ENCODE results near the gene RNU2-63P. TPM values are rescaled to one million over a fixed set of nuclear protein-coding genes. Genes with fewer than 3 reads are reported as not detected.

Gene RNU2-63P
- 10 to 100 TPM; 14.6 to 16.1 TPM for total RNA-seq

DNA sequence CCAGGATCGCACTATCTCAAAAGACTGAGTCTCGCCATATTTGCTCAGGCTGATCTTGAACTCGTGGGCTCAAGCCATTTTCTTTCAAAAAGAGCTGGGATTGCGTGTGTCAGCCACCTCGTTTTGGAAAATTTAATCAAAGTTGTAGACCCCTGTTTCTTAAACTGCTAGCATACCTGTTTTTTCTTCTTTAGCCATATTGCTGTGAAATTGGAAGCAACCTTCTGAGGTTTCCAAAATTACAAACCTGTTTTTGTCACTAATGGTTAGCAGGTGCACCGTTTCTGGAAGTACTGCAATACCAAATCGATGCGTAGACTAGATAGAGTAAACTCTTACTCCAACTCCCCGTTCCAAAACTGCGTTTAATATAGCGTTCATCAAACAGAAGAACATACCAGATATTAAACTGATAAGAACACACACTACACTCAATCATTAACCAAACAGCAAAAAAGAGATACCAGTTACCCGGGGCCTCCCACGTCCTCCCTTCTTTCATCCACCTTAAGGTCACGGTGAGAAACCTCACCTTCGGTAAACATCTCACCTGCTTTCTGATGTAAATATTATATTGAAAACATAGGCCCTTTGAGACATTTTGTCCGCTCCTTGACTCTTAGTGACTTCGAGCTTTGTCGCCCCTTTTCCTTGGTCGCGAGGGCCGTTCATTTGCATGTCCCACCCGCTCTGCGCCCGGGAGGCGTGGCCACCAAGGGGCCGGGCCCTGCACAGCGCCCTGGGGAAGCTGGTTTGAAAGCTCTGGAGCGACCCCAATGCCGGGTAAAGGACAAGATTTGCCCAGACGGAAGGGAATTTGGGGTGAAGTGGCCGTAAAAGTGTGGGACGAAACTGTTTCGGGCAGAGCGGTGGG is at the start of gene RNU2-63P:
Gene RNU2-63P, minus strand, starts transcription at position 462 of the 874 bp plus-strand sequence.
- peak within 1 kb of the TSS; percentile 97 for H3K4me3 Mint-ChIP-seq
- peak; percentile 77 for DNase-seq
- H3K4me1 Mint-ChIP-seq: peaks cover 21% of the 10 kb centered on the region
- peaks cover 3% of the 10 kb centered on the region for H3K9me3 Mint-ChIP-seq
- POLR2A ChIA-PET: interaction anchor here (0.7 to 4.2 kb wide), 19 partner anchors 10 to 1574 kb away, joined by 3 to 73 read pairs (median 5); no protein-coding TSS in a partner anchor
- no peaks in the 10 kb centered on the region for H3K36me3 Mint-ChIP-seq (ENCODE audit: low read depth)
- CTCF ChIA-PET: interaction anchor here (0.8 to 2.0 kb wide), 4 partner anchors 14 to 45 kb away, joined by 3 to 8 read pairs (median 3); no protein-coding TSS in a partner anchor
- H3K27ac Mint-ChIP-seq: peak within 1 kb of the TSS; percentile 94
- no peaks in the 10 kb centered on the region for H3K27me3 Mint-ChIP-seq

DNA sequence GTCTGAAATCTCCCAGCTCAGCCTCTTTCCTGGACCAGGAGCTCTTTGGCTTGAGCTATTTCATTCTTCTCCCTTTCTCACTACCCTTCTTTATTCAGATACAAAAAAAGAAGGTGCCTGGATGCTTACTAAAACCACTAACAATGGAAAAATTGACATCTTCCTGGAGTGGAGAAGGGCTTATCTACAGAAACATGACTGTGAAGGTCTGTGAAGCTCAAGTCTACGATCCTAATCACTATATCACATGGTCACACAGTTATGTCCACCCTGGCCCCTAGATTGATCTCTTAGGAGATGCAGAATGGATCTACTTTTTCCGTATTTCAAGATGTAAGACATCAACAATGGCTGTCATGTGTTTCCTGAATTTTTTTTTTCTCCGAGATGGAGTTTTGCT is 44.9 kb upstream of the RNU2-63P start:
- Mint-ChIP-seq H3K4me1 (peaks cover 12% of the 10 kb centered on the region), H3K27ac (no peak overlapping the region), H3K36me3 (ENCODE audit: low read depth) (no peaks in the 10 kb centered on the region), H3K9me3 (no peaks in the 10 kb centered on the region), H3K4me3 (no peak overlapping the region), H3K27me3 (no peaks in the 10 kb centered on the region)
- ChIA-PET POLR2A (interaction anchor here (0.6 kb wide), 1 partner anchor 118 kb away, joined by 3 read pairs; no protein-coding TSS in a partner anchor), CTCF (interaction anchor here (1.0 to 3.4 kb wide), 17 partner anchors 8 to 125 kb away, joined by 3 to 88 read pairs (median 4); partner anchors contain the start of gene RNU2-63P)
- no peak for DNase-seq

DNA sequence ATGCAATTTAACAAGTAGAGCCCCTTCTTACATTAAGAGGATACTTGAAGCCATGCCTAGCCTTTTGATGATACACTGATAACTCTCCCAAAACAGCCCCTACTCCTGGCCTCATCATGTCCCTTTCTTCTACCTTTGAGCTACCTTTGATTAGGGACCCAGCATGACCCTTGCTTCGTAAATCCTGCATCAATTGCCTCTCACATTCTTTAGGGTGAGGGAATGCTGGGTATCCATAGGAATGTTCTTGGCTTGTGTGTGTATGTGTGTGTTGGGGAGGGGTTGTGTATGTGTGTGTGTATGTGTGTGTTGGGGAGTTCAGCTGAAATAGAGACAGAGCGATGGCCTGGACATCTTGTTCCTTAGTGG is 44.5 kb upstream of the RNU2-63P start:
- Mint-ChIP-seq H3K27ac (no peak overlapping the region), H3K36me3 (ENCODE audit: low read depth) (no peaks in the 10 kb centered on the region), H3K4me3 (no peak overlapping the region), H3K9me3 (no peaks in the 10 kb centered on the region), H3K4me1 (peaks cover 16% of the 10 kb centered on the region), H3K27me3 (no peaks in the 10 kb centered on the region)
- ChIA-PET POLR2A (interaction anchor here (0.6 to 2.0 kb wide), 2 partner anchors 44 to 118 kb away, joined by 3 to 6 read pairs; no protein-coding TSS in a partner anchor), CTCF (interaction anchor here (1.0 to 3.4 kb wide), 25 partner anchors 8 to 394 kb away, joined by 3 to 88 read pairs (median 4); partner anchors contain the start of gene RNU2-63P)
- DNase-seq: no peak

DNA sequence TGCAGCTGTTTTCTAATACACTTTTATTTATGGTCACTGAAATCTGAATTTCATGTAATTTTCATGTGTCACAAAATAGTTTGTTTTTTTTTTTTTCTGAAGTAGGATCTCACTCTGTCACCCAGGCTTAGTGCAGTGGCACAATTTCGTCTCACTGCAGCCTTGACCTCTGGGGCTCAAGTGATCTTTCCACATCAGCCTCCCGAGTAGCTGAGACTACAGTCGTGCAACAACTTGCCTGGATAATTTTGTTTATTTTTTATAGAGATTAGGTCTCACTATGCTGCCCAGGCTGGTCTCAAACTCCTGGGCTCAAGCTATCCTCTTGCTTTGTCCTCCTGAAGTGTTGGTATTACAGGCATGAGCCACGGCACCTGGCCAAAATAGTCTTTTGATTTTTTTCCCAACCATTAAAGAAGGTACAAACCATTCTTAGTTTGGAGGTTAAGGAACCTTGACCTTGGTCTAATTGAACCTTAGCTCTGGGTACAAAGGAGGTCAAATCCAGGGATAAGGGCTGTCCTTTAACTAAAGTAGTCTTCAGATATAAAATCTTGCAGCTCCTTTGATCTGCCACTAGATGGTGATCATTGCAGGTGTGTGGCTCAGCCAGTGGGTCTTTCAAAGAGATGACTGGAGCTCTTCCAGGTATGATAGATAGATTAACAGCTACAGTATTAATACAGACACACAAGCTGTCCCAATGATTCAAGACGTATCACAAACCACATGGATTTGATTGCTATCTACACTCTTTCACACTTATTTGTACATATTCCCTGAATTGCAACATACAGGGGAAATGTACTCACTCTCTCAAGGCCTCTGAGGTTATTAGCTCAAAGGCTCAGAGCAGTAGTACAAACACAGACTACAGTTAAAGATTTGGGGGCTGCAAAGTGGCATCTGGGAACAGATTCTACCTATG is 43.9 kb upstream of the RNU2-63P start:
- peak; percentile 25 for DNase-seq
- Mint-ChIP-seq H3K36me3 (ENCODE audit: low read depth) (peaks cover under 1% of the 10 kb centered on the region), H3K9me3 (no peaks in the 10 kb centered on the region), H3K4me1 (peaks cover 18% of the 10 kb centered on the region), H3K27me3 (no peaks in the 10 kb centered on the region), H3K4me3 (no peak overlapping the region), H3K27ac (no peak overlapping the region)
- ChIA-PET POLR2A (interaction anchor here (2.0 kb wide), 1 partner anchor 43 kb away, joined by 6 read pairs; no protein-coding TSS in a partner anchor), CTCF (interaction anchor here (0.6 to 3.4 kb wide), 29 partner anchors 9 to 632 kb away, joined by 3 to 88 read pairs (median 4); partner anchors contain the start of genes RNU2-63P and RPIA)

DNA sequence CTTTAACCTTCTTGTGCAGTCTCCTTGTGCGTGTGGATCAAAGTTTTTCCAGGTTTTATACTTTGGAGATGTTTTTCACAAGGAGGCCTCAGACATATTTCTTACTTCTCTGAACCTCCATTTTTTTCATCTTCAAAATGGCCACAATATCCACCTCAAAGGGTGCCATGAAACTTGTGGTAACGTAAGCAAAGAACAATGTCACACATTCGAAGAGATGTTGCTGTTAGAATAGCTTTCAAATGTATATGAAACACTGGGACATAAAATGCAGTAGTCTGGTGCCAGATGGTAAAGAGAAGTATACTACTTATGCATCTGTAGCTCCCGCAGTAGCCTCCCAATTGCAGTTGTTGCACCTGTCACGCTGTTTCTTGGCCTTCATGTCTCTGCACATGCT is 41.8 kb upstream of the RNU2-63P start:
- Mint-ChIP-seq H3K27ac (no peak overlapping the region), H3K27me3 (no peaks in the 10 kb centered on the region), H3K36me3 (ENCODE audit: low read depth) (peaks cover 15% of the 10 kb centered on the region), H3K9me3 (no peaks in the 10 kb centered on the region), H3K4me1 (peaks cover 34% of the 10 kb centered on the region), H3K4me3 (no peak overlapping the region)
- ChIA-PET CTCF (no interaction called here), POLR2A (interaction anchor here (1.0 to 1.5 kb wide), 2 partner anchors 41 to 42 kb away, joined by 3 to 5 read pairs; no protein-coding TSS in a partner anchor)
- no peak for DNase-seq

DNA sequence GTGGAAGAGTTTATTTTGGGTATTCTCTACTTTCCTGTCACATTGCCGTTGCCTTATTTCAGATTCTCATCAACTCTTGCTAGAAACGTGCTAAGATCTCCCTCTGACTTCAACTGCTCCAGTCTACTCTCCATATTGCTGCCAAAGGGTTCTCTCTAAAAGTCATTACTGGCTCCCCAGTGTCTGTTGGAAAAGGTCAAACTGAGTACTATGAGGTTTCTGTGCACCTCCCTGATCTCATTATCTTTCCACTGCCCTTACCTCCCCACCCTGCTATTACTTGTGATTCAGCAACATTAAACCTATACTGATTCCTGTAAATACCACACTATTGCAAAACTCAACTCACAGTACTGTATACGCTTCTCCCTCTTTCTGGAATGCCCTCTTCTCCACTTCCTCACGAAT is 41.1 kb upstream of the RNU2-63P start:
- ChIA-PET CTCF (no interaction called here), POLR2A (no interaction called here)
- H3K36me3 Mint-ChIP-seq (ENCODE audit: low read depth): peaks cover 19% of the 10 kb centered on the region
- DNase-seq: no peak
- no peaks in the 10 kb centered on the region for H3K27me3 Mint-ChIP-seq
- no peaks in the 10 kb centered on the region for H3K9me3 Mint-ChIP-seq
- H3K27ac Mint-ChIP-seq: no peak overlapping the region
- peaks cover 38% of the 10 kb centered on the region for H3K4me1 Mint-ChIP-seq
- no peak overlapping the region for H3K4me3 Mint-ChIP-seq

DNA sequence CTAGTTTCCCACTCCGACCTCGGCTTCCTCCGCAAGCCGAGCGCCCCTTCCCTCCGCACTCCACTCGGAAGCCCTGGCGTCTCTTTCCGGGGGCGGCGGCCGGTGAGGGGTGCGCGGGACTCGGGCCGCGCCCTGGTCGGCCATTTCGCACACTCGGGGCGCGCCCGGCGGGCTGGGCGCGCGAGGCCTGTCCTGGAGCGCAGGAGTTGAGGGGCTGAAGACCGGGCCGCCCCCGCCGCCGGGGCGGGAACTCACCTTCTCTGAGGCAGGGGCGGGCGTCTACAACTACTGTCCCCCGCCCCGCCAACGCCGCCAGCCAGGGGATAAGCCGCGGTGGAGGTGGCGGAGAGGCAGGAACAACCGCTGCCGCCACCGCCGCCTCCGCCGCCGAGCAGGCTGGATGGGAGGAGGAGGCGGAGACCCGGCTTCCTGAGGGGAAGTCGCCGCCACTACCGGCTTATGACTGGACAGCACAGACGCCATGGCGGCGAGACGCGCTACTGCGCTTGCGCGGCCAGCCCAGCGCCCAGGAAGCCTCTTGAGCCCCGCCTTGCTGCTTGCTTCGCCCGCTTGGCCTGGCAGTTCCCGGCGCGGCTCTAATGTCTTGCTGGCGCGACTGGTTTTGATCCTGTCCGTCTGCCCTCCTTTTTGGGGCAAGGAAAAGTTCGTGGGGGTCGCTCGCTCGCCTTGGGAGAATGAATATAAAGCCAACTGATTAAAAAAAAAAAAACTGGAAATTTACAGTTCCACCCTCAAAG is 39.2 kb upstream of the RNU2-63P start, which contains the start of gene KRCC1:
Gene KRCC1, minus strand, starts transcription at position 413 of the 758 bp plus-strand sequence. CDS start 27,220 bp downstream, outside the sequence.
- Mint-ChIP-seq H3K27ac (peak within 1 kb of the TSS; percentile 84), H3K9me3 (no peaks in the 10 kb centered on the region), H3K4me1 (peaks cover 38% of the 10 kb centered on the region), H3K36me3 (ENCODE audit: low read depth) (peaks cover 24% of the 10 kb centered on the region), H3K4me3 (peak within 1 kb of the TSS; percentile 93), H3K27me3 (no peaks in the 10 kb centered on the region)
- CTCF ChIA-PET: no interaction called here
- DNase-seq: peak; percentile 95
- POLR2A ChIA-PET: interaction anchor here (0.7 to 4.1 kb wide), 8 partner anchors 9 to 572 kb away, joined by 4 to 73 read pairs (median 4); partner anchors contain the start of genes EIF2AK3 and RNU2-63P

DNA sequence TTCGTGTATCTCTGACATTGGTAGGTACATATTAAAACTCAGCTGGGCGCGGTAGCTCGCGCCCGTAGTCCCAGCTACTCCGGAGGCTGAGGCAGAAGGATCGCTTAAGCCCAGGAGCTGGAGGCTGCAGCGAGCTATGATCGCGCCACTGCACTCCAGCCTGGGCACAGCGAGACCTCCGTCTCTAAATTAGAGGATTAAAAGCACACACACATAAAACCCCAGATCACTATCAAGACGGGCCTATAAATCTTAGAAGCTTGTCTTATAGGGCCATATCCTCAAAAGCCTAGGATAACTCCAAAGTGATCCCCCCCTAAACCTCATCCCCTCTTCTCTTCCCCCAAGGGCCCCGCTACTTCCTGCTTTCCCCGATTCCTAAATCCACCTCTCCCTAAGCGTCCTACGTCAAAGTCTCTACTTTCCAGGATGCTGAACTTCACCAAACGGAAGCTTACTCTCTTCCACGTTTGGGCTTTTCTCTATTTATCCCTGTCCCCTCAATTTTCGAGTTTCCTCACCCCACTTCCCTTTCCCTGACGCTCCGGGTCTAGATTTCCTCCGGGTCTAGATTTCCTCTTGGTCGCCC is 38.5 kb upstream of the RNU2-63P start:
- Mint-ChIP-seq H3K27me3 (no peaks in the 10 kb centered on the region), H3K9me3 (no peaks in the 10 kb centered on the region), H3K36me3 (ENCODE audit: low read depth) (peaks cover 28% of the 10 kb centered on the region), H3K4me1 (peaks cover 40% of the 10 kb centered on the region), H3K4me3 (peak overlapping the region; percentile 93), H3K27ac (peak overlapping the region; percentile 84)
- CTCF ChIA-PET: interaction anchor here (1.2 to 1.5 kb wide), 2 partner anchors 14 to 105 kb away, joined by 4 read pairs; no protein-coding TSS in a partner anchor
- POLR2A ChIA-PET: interaction anchor here (0.7 to 4.1 kb wide), 8 partner anchors 8 to 583 kb away, joined by 3 to 73 read pairs (median 4); partner anchors contain the start of genes EIF2AK3 and RNU2-63P
- DNase-seq: no peak

DNA sequence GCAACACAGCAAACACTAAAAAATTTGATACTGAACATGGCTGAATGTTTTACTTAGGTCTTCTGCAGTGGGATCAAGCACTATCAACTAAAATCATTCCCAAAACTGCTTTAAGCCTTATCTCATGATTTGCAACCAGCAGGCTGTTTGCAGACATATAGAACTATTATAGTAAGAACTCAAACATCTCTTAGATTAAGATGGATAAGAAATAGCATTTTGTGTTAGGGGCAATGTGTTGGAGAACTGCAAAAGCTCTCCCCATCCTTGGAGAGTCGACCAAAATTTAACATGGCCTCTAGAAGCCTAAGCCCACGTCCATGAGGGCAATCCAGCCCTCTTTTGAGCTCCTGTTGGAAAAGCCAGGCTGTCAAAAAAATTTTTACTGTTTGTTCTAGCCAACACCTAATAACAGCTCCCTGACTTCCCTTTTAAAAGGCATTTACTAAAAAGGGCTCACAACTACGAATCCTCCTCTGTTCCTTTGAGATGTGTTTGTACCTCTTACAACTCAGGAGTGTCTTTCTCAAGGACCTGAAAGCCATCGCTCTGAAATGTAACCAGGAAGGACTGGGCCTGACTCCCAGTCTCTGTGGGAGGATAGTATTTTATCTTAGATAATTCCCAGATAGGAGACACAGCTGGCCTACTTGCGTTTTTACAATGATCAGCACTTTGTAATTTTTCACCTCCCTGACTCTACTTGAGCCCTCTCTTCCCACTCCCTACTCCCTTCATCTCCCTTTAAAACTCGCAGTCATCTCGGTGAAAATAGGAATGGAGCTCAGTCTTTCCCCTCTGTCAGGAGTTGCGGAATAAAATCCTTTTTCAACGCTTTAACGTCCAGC is 37.8 kb upstream of the RNU2-63P start:
- H3K36me3 Mint-ChIP-seq (ENCODE audit: low read depth): peaks cover 31% of the 10 kb centered on the region
- peak overlapping the region; percentile 84 for H3K27ac Mint-ChIP-seq
- ChIA-PET CTCF (interaction anchor here (1.2 to 1.5 kb wide), 2 partner anchors 14 to 106 kb away, joined by 4 read pairs; no protein-coding TSS in a partner anchor), POLR2A (interaction anchor here (0.9 to 4.1 kb wide), 6 partner anchors 8 to 584 kb away, joined by 3 to 73 read pairs (median 4); partner anchors contain the start of genes EIF2AK3 and RNU2-63P)
- peak overlapping the region; percentile 93 for H3K4me3 Mint-ChIP-seq
- H3K4me1 Mint-ChIP-seq: peaks cover 42% of the 10 kb centered on the region
- DNase-seq: no peak
- no peaks in the 10 kb centered on the region for H3K27me3 Mint-ChIP-seq
- no peaks in the 10 kb centered on the region for H3K9me3 Mint-ChIP-seq

DNA sequence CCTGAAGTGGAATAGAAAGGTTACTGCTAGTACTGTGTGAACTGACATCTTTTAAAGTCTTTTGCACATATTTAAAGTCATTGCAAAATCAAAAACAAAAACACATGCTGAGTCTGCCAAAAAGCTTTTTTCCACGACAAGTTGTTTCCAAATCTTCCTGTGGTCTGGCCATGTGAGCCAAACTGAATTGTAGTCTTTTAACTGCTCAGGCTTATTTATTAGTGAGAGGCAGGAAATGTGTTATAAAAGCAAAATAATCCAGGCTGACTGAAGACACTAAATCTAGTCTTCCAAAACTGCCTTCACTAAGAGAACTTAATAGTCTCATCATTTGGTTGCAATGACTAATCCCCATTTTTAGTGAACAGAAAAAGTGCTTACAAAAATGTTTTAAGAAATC is 36.9 kb upstream of the RNU2-63P start:
- no peaks in the 10 kb centered on the region for H3K9me3 Mint-ChIP-seq
- ChIA-PET CTCF (interaction anchor here (1.5 kb wide), 1 partner anchor 107 kb away, joined by 4 read pairs; no protein-coding TSS in a partner anchor), POLR2A (interaction anchor here (4.1 kb wide), 1 partner anchor 38 kb away, joined by 73 read pairs; the partner anchor contains the start of gene RNU2-63P)
- H3K27me3 Mint-ChIP-seq: no peaks in the 10 kb centered on the region
- DNase-seq: no peak
- H3K27ac Mint-ChIP-seq: no peak overlapping the region
- no peak overlapping the region for H3K4me3 Mint-ChIP-seq
- H3K36me3 Mint-ChIP-seq (ENCODE audit: low read depth): peaks cover 36% of the 10 kb centered on the region
- H3K4me1 Mint-ChIP-seq: peaks cover 42% of the 10 kb centered on the region

Measured in activated CD4-positive, alpha-beta memory T cell treated with anti-CD3 and anti-CD28 coated beads, Interleukin-2, amount 10 ng/mL, durations not matched to agents 7 days and 5 days (primary cell).